ENCODE measurements around the gene PATJ.
"Not testable (repeated sequence)": the region's sequence is repeated elsewhere in the genome, so short reads cannot be mapped to it uniquely, and the experiment has no call there.

The PATJ gene

DNA sequence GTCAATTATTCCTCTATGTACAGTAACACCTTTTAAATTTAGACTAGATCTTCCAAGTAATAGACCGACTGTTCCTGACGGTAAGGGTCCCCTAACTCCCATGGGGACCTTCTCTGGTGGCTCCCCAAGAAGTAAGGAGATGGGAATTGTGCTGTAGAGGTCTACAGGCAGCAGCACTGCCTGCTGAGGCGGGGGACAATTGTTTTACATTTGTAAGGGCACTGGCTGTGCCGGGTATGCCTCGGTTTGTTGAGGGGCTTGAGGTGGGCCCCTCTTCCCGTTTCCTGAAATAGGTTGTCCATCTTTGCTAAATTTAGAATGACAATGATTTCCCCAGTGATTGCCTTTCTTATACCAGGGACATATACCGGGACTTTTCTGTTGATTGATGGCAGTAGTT is 439.3 kb downstream of the PATJ start:
- no peak for DNase-seq

GRCh38 chr1:62182157-62182556 is 439.9 kb downstream of the PATJ start:
- not testable (repeated sequence) for DNase-seq

- not testable (repeated sequence) for DNase-seq
These were observed 441.1 kb downstream of the PATJ start for GRCh38 chr1:62183164-62184020.

DNA sequence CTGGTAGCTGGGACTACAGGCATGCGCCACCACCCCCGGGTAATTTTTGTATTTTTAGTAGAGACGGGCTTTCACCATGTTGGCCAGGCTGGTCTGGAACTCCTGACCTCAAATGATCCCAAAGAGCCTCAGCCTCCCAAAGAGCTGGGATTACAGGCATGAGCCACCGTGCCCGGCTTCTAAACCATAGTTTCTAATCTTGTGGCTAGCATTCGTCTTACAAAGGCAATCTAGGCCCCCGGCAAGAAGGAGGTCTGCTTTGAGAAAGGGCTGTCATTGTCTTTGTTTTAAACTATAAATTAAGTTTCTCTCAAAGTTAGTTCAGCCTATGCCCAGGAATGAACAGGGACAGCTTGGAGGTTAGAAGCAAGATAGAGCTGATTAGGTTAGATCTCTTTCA is 442.1 kb downstream of the PATJ start:
- no peak for DNase-seq

DNA sequence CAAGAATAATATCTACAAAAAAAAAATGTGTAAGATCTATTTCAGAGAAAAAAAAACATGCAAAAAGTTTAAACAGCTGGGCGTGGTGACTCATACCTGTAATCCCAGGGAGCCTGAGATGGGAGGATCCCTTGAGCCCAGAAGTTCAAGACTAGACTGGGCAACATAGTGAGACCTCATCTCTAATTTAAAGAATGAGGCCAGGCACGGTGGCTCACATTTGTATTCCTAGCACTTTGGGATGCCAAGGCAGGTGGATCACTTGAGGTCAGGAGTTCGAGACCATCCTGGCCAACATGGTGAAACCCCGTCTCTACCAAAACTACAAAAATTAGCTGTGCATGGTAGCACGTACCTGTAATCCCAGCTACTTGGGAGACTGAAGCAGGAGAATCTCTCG is 443.0 kb downstream of the PATJ start:
- not testable (repeated sequence) for DNase-seq

- no peak for DNase-seq
These were observed 443.4 kb downstream of the PATJ start for GRCh38 chr1:62185677-62186076.

- no peak for DNase-seq
These were observed 445.3 kb downstream of the PATJ start for GRCh38 chr1:62187548-62187947.

DNA sequence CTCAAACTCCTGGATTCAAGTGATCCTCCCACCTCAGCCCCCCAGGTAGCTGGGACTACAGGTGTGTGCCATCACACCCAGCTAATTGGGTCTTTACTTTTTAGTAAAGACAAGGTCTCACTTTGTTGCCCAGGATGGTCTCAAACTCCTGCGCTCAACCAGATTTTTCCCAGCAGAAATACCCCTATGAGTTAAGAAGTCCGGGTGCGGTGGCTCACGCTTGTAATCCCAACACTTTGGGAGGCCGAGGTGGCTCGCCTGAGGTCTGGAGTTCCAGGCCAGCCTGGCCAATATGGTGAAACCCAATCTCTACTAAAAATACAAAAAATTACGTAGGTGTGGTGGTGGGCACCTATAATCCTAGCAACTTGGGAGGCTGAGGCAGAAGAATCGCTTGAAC is 445.8 kb downstream of the PATJ start:
- no peak for DNase-seq

DNA sequence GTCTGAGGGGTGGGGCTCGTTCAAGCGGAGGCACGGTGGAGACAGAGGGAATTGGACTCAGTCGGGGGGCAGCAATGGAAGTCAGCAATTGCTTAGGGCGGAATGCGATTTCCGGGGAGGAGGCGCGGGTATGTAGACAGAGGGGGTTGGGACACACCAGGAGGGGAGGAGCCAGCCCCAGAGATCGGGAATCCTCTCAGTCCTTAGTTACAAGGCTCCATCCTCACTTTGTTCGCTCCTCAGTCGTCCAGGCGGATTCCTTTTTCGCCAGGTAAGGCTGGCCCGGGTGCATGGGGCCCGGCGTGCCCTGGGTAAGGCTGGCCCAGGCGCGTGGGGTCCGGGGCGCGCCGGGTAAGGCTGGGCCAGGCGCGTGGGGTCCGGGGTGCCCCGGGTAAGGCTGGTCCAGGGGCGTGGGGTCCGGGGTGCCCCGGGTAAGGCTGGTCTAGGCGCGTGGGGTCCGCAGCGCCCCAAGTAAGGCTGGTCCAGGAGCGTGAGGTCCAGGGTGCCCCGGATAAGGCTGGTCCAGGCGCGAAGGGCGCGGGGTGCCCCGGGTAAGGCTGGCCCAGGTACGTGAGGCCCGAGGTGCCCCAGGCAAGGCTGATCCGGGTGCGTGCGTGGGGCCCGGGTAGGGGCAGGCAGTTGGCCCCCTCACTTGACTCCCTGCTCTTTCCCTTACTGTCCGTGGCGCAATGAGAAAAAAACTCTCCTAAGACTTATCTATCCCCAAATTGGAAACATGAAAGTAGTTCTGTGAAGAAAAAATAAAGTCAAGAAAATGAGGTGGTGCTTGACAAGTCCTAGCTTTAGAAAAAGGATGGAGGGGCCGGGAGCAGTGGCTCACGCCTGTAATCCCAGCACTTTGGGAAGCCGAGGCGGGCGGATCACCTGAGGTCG is 452.6 kb downstream of the PATJ start, which contains the start of gene L1TD1:
L1TD1 (plus strand) TSS at position 199 of the 894 bp plus-strand sequence. CDS start 11,780 bp downstream, outside the sequence.
- DNase-seq, result no peak

GRCh38 chr1:62196086-62196690 is 453.9 kb downstream of the PATJ start:
- no peak for DNase-seq

DNA sequence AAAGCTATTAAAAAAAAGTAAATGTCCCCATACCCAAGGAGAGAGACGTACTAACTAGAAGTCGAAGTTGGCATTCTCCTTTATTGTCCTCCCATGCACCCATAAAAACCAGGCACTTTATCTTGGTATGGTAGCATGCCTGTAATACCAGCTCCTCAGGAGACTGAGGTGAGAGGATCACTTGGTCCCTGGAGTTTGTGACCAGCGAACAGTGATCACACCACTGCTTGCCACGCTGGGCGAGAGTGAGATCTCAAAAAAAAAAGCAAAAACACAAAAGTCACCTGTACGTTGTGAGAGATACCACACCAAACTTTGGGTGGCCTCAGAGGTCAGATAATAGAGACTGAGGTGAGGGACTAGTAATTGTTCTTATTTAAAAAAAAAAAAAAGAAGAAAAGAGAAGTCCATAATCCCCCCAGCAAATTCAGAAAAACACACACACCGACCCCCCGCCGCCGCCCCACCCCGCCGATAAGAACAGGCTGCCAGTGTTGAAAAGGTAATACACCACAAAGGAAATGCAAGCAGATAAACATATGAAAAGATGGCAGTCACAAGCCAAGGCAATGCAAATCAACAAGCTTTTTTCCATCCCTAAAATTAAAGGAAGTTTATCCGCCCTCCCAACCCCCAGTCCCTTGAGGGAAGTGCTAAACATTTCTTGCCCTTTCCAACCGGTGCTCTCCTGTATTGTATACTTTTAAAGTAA is 455.9 kb downstream of the PATJ start:
- DNase-seq, result no peak

GRCh38 chr1:62198781-62199125 is 456.5 kb downstream of the PATJ start:
- DNase-seq, result no peak

DNA sequence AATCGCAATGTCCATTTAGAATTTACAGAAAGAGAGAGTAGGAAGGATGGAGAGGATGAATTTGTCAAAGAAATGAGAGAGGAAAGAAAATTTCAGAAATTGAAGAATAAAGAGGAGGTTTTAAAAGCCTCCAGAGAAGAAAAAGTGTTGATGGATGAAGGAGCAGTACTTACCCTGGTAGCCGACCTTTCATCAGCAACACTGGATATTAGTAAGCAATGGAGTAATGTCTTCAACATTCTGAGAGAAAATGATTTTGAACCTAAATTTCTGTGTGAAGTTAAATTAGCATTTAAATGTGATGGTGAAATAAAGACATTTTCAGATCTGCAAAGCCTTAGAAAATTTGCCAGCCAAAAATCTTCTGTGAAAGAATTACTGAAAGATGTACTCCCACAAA is 464.9 kb downstream of the PATJ start:
- DNase-seq, result no peak

GRCh38 chr1:62208087-62208486 is 465.8 kb downstream of the PATJ start:
- DNase-seq, result no peak

GRCh38 chr1:62208970-62209369 is 466.7 kb downstream of the PATJ start:
- no peak for DNase-seq

DNA sequence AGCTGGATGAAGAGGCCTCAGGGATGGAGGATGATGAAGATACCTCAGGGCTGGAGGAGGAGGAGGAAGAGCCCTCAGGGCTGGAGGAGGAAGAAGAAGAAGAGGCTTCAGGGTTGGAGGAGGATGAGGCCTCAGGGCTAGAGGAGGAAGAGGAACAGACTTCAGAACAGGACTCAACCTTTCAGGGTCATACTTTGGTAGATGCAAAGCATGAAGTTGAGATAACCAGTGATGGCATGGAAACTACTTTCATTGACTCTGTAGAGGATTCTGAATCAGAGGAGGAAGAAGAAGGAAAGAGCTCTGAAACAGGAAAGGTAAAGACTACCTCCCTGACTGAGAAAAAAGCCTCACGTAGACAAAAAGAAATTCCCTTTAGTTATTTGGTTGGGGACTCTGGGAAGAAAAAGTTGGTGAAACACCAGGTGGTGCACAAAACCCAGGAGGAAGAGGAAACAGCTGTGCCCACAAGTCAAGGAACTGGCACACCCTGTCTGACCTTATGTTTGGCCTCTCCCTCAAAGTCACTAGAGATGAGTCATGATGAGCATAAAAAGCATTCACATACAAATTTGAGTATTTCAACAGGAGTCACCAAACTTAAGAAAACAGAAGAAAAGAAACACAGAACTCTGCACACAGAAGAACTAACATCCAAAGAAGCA is 467.8 kb downstream of the PATJ start:
- no peak for DNase-seq

GRCh38 chr1:62210960-62211359 is 468.7 kb downstream of the PATJ start:
- DNase-seq, result no peak

DNA sequence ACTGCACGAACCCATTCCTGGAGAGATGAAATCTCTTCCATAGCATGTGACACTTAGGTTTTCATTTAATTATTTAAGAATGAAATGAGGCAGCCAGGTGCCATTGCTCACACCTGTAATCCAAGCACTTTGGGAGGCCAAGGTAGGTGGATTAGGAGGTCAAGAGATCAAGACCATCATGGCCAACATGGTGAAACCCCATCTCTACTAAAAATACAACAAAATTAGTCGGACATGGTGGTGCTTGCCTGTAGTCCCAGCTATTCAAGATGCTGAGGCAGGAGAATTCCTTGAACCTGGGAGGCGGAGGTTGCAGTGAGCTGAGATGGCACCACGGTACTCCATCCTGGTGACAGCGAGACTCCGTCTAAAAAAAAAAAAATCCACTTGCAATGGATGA is 470.1 kb downstream of the PATJ start:
- DNase-seq, result no peak

- no peak for DNase-seq
These were observed 471.0 kb downstream of the PATJ start for GRCh38 chr1:62213075-62213914.

DNA sequence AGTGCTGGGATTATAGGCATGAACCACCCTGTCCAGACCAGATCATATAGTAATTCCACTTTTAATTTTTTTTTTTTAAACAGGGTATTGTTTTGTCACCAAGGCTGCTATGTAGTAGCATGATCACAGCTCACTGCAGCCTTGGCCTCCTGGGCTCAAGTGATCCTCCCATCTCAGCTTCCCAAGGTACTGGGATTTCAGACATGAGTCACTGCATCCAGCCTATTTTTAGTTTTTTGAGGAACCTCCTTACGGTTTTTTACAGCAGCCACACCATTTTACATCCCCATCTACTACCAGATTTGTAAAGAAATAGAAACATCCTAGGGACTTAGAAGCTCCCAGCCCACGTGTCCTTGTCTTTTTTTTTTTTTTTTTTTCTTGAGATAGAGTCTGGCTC is 476.3 kb downstream of the PATJ start:
- DNase-seq, result no peak

DNA sequence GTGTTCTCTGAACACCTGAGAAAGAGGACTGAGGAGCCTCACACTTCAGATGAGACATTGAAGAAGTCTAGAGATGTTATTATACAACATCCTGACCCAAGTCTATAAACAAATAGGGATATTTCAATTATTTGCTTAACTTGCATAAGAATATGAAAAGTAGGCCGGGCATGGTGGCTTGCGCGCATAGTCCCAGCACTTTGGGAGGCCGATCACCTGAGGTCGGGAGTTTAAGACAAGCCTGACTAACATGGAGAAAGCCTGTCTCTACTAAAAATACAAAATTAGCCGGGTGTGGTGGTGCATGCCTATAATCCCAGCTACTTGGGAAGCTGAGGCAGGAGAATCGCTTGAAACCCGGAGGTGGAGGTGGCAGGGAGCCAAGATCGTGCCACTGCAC is 478.2 kb downstream of the PATJ start:
- DNase-seq, result not testable (repeated sequence)

Measured in SHP77 treated with DMSO at 0.1 percent for 48 hours (cell line).